ENCODE measurements around the gene DNAAF2. TPM values are rescaled to one million over a fixed set of nuclear protein-coding genes. Genes with fewer than 3 reads are reported as not detected.

DNAAF2 gene
- total and polyA plus RNA-seq, 2 of the 8 experiments (the other 6 are each of a cell fraction or from before 2014, with no cell fraction given), result 12.2 to 30.0 TPM

DNA sequence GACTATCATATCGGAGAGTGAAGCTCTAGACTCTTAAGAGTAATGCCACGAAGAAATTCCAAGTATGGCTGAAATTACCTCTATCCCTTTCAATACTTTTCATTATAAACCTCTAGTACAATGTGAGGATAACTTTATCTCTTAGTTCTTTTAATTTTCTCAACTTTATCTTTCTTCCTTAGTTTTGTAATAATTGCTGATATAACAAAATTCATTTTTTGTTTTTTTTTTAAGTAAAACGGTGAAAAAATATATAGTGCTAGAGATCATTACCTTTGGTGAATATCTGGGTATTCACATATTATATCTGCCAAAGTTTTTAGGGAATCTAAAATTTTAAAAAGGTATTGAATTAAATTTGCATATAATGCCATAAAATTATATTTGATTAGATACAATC lies 19.5 kb upstream of the DNAAF2 start:
- Histone ChIP-seq H3K9ac (replicated peaks in 1 of 4; ENCODE audit: extremely low read depth in 1 of 4, low read depth in 3 of 4, low read length in 3 of 4) (no peak overlapping the region), H3K4me3 (ENCODE audit: extremely low read depth in 1 of 4, insufficient read depth in 2 of 4, low read depth in 3 of 4, low read length in 4 of 4) (no peak overlapping the region), H3K9me3 (ENCODE audit: insufficient read depth in 2 of 2, low read depth in 1 of 2, low read length in 1 of 2) (no peaks in the 10 kb centered on the region), H2BK5ac (ENCODE audit: low read depth, low read length) (no peak overlapping the region), H3K56ac (replicated peaks; ENCODE audit: insufficient read length, low read depth, low read length) (no peak overlapping the region), H2BK20ac (ENCODE audit: low read length) (no peak overlapping the region), H4K8ac (ENCODE audit: extremely low read depth, insufficient read depth, low read length) (no peak overlapping the region), H3K27me3 (replicated peaks in 1 of 4; ENCODE audit: control insufficient read depth in 3 of 4, extremely low read depth in 1 of 4, insufficient read depth in 3 of 4, low read length in 3 of 4) (no peaks in the 10 kb centered on the region), H3K4me1 (replicated peaks in 1 of 4; ENCODE audit: control insufficient read depth in 3 of 4, insufficient read depth in 4 of 4, low read length in 3 of 4) (no peaks in the 10 kb centered on the region), H3K23me2 (ENCODE audit: low read depth, low read length) (no peaks in the 10 kb centered on the region), H2BK15ac (ENCODE audit: low read length) (no peak overlapping the region), H4K5ac (ENCODE audit: insufficient read length, low read depth, low read length) (no peak overlapping the region), H2BK12ac (ENCODE audit: low read depth, low read length) (no peak overlapping the region), H3K27ac (ENCODE audit: low read depth, low read length) (no peak overlapping the region), H4K20me1 (replicated peaks in 1 of 2; ENCODE audit: control insufficient read depth in 1 of 2, insufficient read depth in 2 of 2, low read length in 2 of 2) (no peaks in the 10 kb centered on the region), H3K4me2 (ENCODE audit: insufficient read depth in 1 of 2, low read depth in 2 of 2, low read length in 2 of 2) (no peak overlapping the region), H3K36me3 (ENCODE audit: control insufficient read depth in 2 of 4, insufficient read depth in 4 of 4, low read length in 3 of 4) (peaks cover 0 to 25% (median 7%) of the 10 kb centered on the region in 4 experiments; a peak in 6 of 8 replicates), H3K23ac (ENCODE audit: insufficient read length) (no peak overlapping the region), H3K18ac (ENCODE audit: extremely low read depth, low read length) (no peak overlapping the region), H3K79me1 (ENCODE audit: low read depth, low read length) (no peaks in the 10 kb centered on the region), H3K79me2 (ENCODE audit: control insufficient read depth in 1 of 2, insufficient read depth in 2 of 2, low read length in 2 of 2) (no peaks in the 10 kb centered on the region), H3K14ac (ENCODE audit: insufficient read length) (no peak overlapping the region), H3K4ac (replicated peaks; ENCODE audit: insufficient read length, low read depth, low read length) (no peak overlapping the region), H2AFZ (ENCODE audit: low read length) (no peak overlapping the region), H4K91ac (replicated peaks; ENCODE audit: insufficient read length, low read length) (no peak overlapping the region), H2BK120ac (replicated peaks; ENCODE audit: low read depth, low read length) (no peak overlapping the region), H2AK5ac (ENCODE audit: low read depth, low read length) (no peak overlapping the region)
- DNase-seq (ENCODE audit: low read depth in 1 of 2, low spot score in 2 of 2), result no peak
- no peak for FAIRE-seq
- ChIA-PET POLR2A (ENCODE audit: partially characterized antibody) (no interaction called here), CTCF (ENCODE audit: partially characterized antibody) (no interaction called here)
- WGBS, 2 experiments (ENCODE audit: extremely low coverage in 1 of 2, insufficient coverage in 1 of 2, insufficient read length in 1 of 2, insufficient replicate concordance in 2 of 2, low coverage in 1 of 2, low lambda C conversion rate in 2 of 2, missing lambda C conversion rate in 1 of 2), result 94% methylated on average over 3 of the region's 3 CpGs; no CpG with 5 or more reads in 1 of the 2 experiments
- TF ChIP-seq NRF1 (IDR thresholded peaks at IDR 0.05; ENCODE audit: low read depth, low read length), result no peak
- TF ChIP-seq EGR1 (IDR thresholded peaks at IDR 0.05; ENCODE audit: borderline replicate concordance, low read depth, low read length), result no peak
- TF ChIP-seq CREB1 (IDR thresholded peaks at IDR 0.05), result no peak
- no peak for TF ChIP-seq RBBP5 (IDR thresholded peaks at IDR 0.05; ENCODE audit: borderline replicate concordance, low read depth, low read length)
- TF ChIP-seq CBX5 (IDR thresholded peaks at IDR 0.05; ENCODE audit: low read depth, low read length), result no peak
- no peak for TF ChIP-seq CTBP2 (IDR thresholded peaks at IDR 0.05; ENCODE audit: borderline replicate concordance, insufficient read depth, insufficient read length, low read length)
- no peak for TF ChIP-seq TBP (IDR thresholded peaks at IDR 0.05; ENCODE audit: low read depth, low read length)
- TF ChIP-seq EP300 (IDR thresholded peaks at IDR 0.05; ENCODE audit: borderline replicate concordance in 1 of 2, low read depth in 2 of 2, low read length in 2 of 2), result no peak
- TF ChIP-seq, protein P1, sequence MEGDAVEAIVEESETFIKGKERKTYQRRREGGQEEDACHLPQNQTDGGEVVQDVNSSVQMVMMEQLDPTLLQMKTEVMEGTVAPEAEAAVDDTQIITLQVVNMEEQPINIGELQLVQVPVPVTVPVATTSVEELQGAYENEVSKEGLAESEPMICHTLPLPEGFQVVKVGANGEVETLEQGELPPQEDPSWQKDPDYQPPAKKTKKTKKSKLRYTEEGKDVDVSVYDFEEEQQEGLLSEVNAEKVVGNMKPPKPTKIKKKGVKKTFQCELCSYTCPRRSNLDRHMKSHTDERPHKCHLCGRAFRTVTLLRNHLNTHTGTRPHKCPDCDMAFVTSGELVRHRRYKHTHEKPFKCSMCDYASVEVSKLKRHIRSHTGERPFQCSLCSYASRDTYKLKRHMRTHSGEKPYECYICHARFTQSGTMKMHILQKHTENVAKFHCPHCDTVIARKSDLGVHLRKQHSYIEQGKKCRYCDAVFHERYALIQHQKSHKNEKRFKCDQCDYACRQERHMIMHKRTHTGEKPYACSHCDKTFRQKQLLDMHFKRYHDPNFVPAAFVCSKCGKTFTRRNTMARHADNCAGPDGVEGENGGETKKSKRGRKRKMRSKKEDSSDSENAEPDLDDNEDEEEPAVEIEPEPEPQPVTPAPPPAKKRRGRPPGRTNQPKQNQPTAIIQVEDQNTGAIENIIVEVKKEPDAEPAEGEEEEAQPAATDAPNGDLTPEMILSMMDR (IDR thresholded peaks at IDR 0.05; ENCODE audit: control extremely low read depth in 1 of 3, insufficient read depth in 1 of 3, low read depth in 1 of 3, low read length in 3 of 3), result no peak
- no peak for TF ChIP-seq RFX5 (IDR thresholded peaks at IDR 0.05; ENCODE audit: borderline replicate concordance, low read depth, low read length)
- no peak for TF ChIP-seq SIX5 (IDR thresholded peaks at IDR 0.05; ENCODE audit: low read depth, low read length)
- TF ChIP-seq RNF2 (IDR thresholded peaks at IDR 0.05; ENCODE audit: borderline replicate concordance, low read depth, low read length, missing control alignments, poor library complexity, severe bottlenecking), result no peak

All from H1 (cell line).